Neural cell (in vitro differentiated cells): ENCODE measurements around the gene TLR6. TPM values are rescaled to one million over a fixed set of nuclear protein-coding genes. Genes with fewer than 3 reads are reported as not detected.

Experiments used
- H2AFZ ChIP-seq: fragments of 200-600, 300-800 bp; sonication (generic), shearing (Covaris generic); 2 replicates; pipeline ENCODE4 v1.6.0; 2014; ENCODE audit warnings: low read depth, mild to moderate bottlenecking, antibody characterized with exemption, low read length, moderate library complexity
- H3F3A ChIP-seq: fragments of 200-600 bp; shearing (Covaris generic); 2 replicates; pipeline ENCODE4 v1.6.1; 2016; ENCODE audit warnings: mild to moderate bottlenecking, moderate library complexity, mixed read lengths, antibody characterized with exemption, low read length; ENCODE audit not compliant: insufficient read depth, poor library complexity, severe bottlenecking
- H3K27ac ChIP-seq: fragments of 200-600, 300-800 bp; sonication (generic), shearing (Covaris generic); 2 replicates; pipeline ENCODE4 v1.5.1; 2014; ENCODE audit warnings: mild to moderate bottlenecking, low read length, moderate library complexity
- H3K27me3 ChIP-seq: fragments of 300-800, 200-600 bp; sonication (generic), shearing (Covaris generic); 2 replicates; pipeline ENCODE4 v1.6.0; 2014; ENCODE audit warnings: mild to moderate bottlenecking, low read depth, low read length, moderate library complexity; ENCODE audit not compliant: insufficient read depth
- H3K36me3 ChIP-seq: fragments of 300-800, 200-600 bp; sonication (generic), shearing (Covaris generic); 2 replicates; pipeline ENCODE4 v1.5.1; 2014; ENCODE audit warnings: mild to moderate bottlenecking, antibody characterized with exemption, low read length, moderate library complexity; ENCODE audit not compliant: insufficient read depth
- H3K4me2 ChIP-seq: fragments of 300-800, 200-600 bp; sonication (generic), shearing (Covaris generic); 2 replicates; pipeline ENCODE4 v1.6.0; 2014; ENCODE audit warnings: mild to moderate bottlenecking, low read length
- H3K4me3 ChIP-seq: fragments of 300-800, 200-600 bp; sonication (generic), shearing (Covaris generic); 2 replicates; pipeline ENCODE4 v1.5.1; 2014; ENCODE audit warnings: mild to moderate bottlenecking, low read length, moderate library complexity
- H3K79me2 ChIP-seq: fragments of 200-600 bp; shearing (Covaris generic); replicated peaks from 2 replicates; pipeline ENCODE4 v1.6.0; 2014; ENCODE audit warnings: mild to moderate bottlenecking, low read length, moderate library complexity; ENCODE audit not compliant: insufficient read depth
- H3K9ac ChIP-seq: fragments of 300-800, 200-600 bp; sonication (generic), shearing (Covaris generic); 2 replicates; pipeline ENCODE4 v1.6.1; 2016; ENCODE audit warnings: mild to moderate bottlenecking, low read length, mixed read lengths
- H3K9me2 ChIP-seq: fragments of 200-600 bp; shearing (Covaris generic); 2 replicates; pipeline ENCODE4 v1.6.1; 2016; ENCODE audit warnings: mild to moderate bottlenecking, low read length, mixed read lengths; ENCODE audit not compliant: insufficient read depth
- H3K9me3 ChIP-seq: fragments of 200-600, 300-800 bp; sonication (generic), shearing (Covaris generic); 2 replicates; pipeline ENCODE4 v1.6.1; 2016; ENCODE audit warnings: mild to moderate bottlenecking, mixed run types, low read length, moderate library complexity, mixed read lengths
- H4K20me1 ChIP-seq: fragments of 200-600 bp; shearing (Covaris generic); 2 replicates; pipeline ENCODE4 v1.6.1; 2016; ENCODE audit warnings: mild to moderate bottlenecking, mixed run types; ENCODE audit not compliant: insufficient read depth
- EP300 ChIP-seq: fragments of 450-650 bp; conservative IDR thresholded peaks from 2 replicates; pipeline ENCODE4 v1.6.1; 2014; ENCODE audit warnings: antibody characterized with exemption, mild to moderate bottlenecking, moderate library complexity; ENCODE audit not compliant: poor library complexity, severe bottlenecking
- EZH2 ChIP-seq: fragments of 200-600, 300-800 bp; shearing (Covaris generic), sonication (generic); IDR thresholded peaks from 2 replicates; pipeline ENCODE4 v1.6.1; 2014; ENCODE audit warnings: antibody characterized with exemption, low read length, borderline replicate concordance, mild to moderate bottlenecking; ENCODE audit not compliant: insufficient read depth, poor library complexity, severe bottlenecking
- MXI1 ChIP-seq: fragments of 450-650 bp; conservative IDR thresholded peaks from 2 replicates; pipeline ENCODE4 v1.6.1; 2014; ENCODE audit warnings: antibody characterized with exemption, mild to moderate bottlenecking; ENCODE audit not compliant: poor library complexity, severe bottlenecking
- POLR2AphosphoS5 ChIP-seq: IDR thresholded peaks from 2 replicates; pipeline ENCODE4 v1.6.1; 2012
- RAD21 ChIP-seq: fragments of 450-650 bp; conservative IDR thresholded peaks from 2 replicates; pipeline ENCODE4 v1.6.1; 2014; ENCODE audit warnings: antibody characterized with exemption, mild to moderate bottlenecking, moderate library complexity
- SMC3 ChIP-seq: fragments of 450-650 bp; conservative IDR thresholded peaks from 2 replicates; pipeline ENCODE4 v1.6.1; 2014; ENCODE audit warnings: antibody characterized with exemption, mild to moderate bottlenecking, moderate library complexity; ENCODE audit not compliant: poor library complexity
- TAF1 ChIP-seq: IDR thresholded peaks from 2 replicates; pipeline ENCODE4 v1.6.1; 2012; ENCODE audit warnings: low read depth
- polyA plus RNA-seq: library from polyadenylated mRNA; depleted of rRNA; stranded (reverse); fragments of >200 nt; gene quantifications from 2 replicates; pipeline ENCODE4 v1.2.3, GENCODE V29; 2014
- TF ChIP-seq, protein P1 (sequence below): fragments of 450-650 bp; IDR thresholded peaks from 2 replicates; pipeline ENCODE4 v1.5.1; 2014; ENCODE audit warnings: antibody characterized with exemption, mild to moderate bottlenecking, moderate library complexity; ENCODE audit not compliant: poor library complexity, severe bottlenecking
- TF ChIP-seq, protein P2 (sequence below): IDR thresholded peaks from 2 replicates; pipeline ENCODE4 v1.6.1; 2012; ENCODE audit warnings: borderline replicate concordance

The TLR6 gene
- polyA plus RNA-seq, 1 donor from 2014 or later, result not detected

DNA sequence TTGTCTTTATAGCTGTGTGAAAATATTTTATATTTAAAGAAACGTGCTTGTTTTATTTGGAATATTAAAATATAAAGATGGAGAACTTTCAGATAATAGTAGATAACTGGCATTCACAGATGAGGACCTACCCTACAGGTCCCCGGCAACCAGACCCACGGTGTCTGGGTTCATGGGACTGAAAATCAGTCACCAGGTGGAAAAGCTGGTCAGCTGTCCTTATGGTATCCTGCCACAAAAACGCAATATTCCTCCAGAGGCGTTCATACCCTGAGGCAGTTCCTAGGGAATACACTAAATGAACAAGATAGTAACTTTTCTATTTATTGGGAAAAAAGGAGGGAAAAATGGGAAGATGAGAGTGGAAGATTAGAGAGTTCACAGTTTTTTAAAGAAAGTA, 1.2 kb downstream of the TLR6 start:
- Histone ChIP-seq H4K20me1 (no peaks in the 10 kb centered on the region), H3K27ac (no peak overlapping the region), H3K9me2 (no peaks in the 10 kb centered on the region), H2AFZ (no peak overlapping the region), H3K36me3 (no peaks in the 10 kb centered on the region), H3K79me2 (no peaks in the 10 kb centered on the region), H3K27me3 (no peaks in the 10 kb centered on the region), H3K4me3 (no peak overlapping the region), H3F3A (no peaks in the 10 kb centered on the region), H3K4me2 (no peak overlapping the region), H3K9ac (no peak overlapping the region), H3K9me3 (no peaks in the 10 kb centered on the region)
- TF ChIP-seq SMC3, result no peak
- TF ChIP-seq POLR2AphosphoS5, result no peak
- TF ChIP-seq, protein P1, sequence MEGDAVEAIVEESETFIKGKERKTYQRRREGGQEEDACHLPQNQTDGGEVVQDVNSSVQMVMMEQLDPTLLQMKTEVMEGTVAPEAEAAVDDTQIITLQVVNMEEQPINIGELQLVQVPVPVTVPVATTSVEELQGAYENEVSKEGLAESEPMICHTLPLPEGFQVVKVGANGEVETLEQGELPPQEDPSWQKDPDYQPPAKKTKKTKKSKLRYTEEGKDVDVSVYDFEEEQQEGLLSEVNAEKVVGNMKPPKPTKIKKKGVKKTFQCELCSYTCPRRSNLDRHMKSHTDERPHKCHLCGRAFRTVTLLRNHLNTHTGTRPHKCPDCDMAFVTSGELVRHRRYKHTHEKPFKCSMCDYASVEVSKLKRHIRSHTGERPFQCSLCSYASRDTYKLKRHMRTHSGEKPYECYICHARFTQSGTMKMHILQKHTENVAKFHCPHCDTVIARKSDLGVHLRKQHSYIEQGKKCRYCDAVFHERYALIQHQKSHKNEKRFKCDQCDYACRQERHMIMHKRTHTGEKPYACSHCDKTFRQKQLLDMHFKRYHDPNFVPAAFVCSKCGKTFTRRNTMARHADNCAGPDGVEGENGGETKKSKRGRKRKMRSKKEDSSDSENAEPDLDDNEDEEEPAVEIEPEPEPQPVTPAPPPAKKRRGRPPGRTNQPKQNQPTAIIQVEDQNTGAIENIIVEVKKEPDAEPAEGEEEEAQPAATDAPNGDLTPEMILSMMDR, result no peak
- no peak for TF ChIP-seq EP300
- no peak for TF ChIP-seq TAF1
- TF ChIP-seq EZH2, result no peak
- TF ChIP-seq, protein P2, sequence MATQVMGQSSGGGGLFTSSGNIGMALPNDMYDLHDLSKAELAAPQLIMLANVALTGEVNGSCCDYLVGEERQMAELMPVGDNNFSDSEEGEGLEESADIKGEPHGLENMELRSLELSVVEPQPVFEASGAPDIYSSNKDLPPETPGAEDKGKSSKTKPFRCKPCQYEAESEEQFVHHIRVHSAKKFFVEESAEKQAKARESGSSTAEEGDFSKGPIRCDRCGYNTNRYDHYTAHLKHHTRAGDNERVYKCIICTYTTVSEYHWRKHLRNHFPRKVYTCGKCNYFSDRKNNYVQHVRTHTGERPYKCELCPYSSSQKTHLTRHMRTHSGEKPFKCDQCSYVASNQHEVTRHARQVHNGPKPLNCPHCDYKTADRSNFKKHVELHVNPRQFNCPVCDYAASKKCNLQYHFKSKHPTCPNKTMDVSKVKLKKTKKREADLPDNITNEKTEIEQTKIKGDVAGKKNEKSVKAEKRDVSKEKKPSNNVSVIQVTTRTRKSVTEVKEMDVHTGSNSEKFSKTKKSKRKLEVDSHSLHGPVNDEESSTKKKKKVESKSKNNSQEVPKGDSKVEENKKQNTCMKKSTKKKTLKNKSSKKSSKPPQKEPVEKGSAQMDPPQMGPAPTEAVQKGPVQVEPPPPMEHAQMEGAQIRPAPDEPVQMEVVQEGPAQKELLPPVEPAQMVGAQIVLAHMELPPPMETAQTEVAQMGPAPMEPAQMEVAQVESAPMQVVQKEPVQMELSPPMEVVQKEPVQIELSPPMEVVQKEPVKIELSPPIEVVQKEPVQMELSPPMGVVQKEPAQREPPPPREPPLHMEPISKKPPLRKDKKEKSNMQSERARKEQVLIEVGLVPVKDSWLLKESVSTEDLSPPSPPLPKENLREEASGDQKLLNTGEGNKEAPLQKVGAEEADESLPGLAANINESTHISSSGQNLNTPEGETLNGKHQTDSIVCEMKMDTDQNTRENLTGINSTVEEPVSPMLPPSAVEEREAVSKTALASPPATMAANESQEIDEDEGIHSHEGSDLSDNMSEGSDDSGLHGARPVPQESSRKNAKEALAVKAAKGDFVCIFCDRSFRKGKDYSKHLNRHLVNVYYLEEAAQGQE, result no peak
- TF ChIP-seq MXI1, result no peak
- TF ChIP-seq RAD21, result no peak

DNA sequence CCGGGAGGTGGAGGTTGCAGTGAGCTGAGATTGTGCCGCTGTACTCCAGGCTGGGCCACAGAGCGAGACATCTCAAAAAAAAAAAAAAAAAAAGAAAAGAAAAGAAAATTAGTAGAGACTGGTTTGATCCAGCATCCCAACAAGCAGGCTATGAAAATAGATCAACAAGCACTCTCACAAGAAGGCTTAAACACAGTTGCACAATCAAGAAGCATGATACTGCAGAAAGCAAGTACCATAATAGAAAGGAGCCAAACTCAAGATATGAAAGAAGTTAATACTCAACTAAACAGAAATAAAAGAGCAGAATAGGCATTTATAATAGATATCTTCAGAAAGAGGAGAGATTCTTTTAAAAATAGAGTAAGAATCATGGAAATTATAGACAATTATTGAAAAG, 10.6 kb downstream of the TLR6 start:
- H3F3A ChIP-seq, result no peaks in the 10 kb centered on the region
- no peaks in the 10 kb centered on the region for H4K20me1 ChIP-seq
- H2AFZ ChIP-seq, result no peak overlapping the region
- no peaks in the 10 kb centered on the region for H3K36me3 ChIP-seq
- H3K79me2 ChIP-seq, result no peaks in the 10 kb centered on the region
- no peak overlapping the region for H3K4me3 ChIP-seq
- no peaks in the 10 kb centered on the region for H3K9me2 ChIP-seq
- no peaks in the 10 kb centered on the region for H3K27me3 ChIP-seq
- H3K4me2 ChIP-seq, result no peak overlapping the region
- no peak overlapping the region for H3K27ac ChIP-seq
- no peak overlapping the region for H3K9ac ChIP-seq
- no peaks in the 10 kb centered on the region for H3K9me3 ChIP-seq
- TF ChIP-seq TAF1 (no peak), POLR2AphosphoS5 (no peak), MXI1 (no peak), RAD21 (no peak), SMC3 (no peak), EZH2 (no peak), EP300 (no peak)
- TF ChIP-seq, protein P1, result no peak
- TF ChIP-seq, protein P2, result no peak
